ENCODE measurements around the gene ALPI. TPM values are rescaled to one million over a fixed set of nuclear protein-coding genes. Genes with fewer than 3 reads are reported as not detected.

Gene ALPI
- total RNA-seq, 1 experiment from 2014 or later: not detected

DNA sequence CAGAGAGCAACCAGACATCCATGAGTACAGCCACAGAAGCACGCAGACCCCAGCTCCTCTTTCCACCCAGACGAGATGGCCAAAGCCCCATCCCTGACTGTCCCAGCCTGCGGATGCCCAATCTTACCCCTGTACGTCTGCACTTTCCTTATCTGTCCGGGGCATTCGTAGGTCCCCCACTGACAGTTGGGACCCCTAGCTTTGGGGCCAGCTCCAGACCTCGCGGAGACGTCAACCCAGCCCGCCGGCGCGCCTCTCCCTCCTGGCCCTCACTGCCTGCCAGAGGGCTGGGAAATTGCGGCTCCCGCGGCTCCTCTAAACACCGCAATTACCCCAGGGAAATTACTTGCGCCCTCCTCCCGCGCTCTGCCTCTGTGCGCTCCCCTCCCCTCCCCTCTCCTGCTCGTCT lies 29.4 kb downstream of the ALPI start:
- no peaks in the 10 kb centered on the region for H3K4me1 ChIP-seq (ENCODE audit: control insufficient read depth in 1 of 2, insufficient read depth in 2 of 2, low read length in 2 of 2)
- H3K4me3 ChIP-seq (replicated peaks in 1 of 2; ENCODE audit: low read depth in 1 of 2, low read length in 2 of 2): no peak overlapping the region
- BruUV-seq (replicated peaks): no TSS peak
- no peaks in the 10 kb centered on the region for H4K20me1 ChIP-seq (ENCODE audit: insufficient read depth)
- DNase-seq (ENCODE audit: low read depth, low spot score): no peak
- no peaks in the 10 kb centered on the region for H3K9me3 ChIP-seq (ENCODE audit: control insufficient read depth in 1 of 2, insufficient read depth in 1 of 2, low read depth in 1 of 2, low read length in 2 of 2)
- H3K9me2 ChIP-seq (ENCODE audit: insufficient read depth): no peaks in the 10 kb centered on the region
- intact Hi-C loops (cut with micrococcal nuclease): no loop called here
- no peak overlapping the region for H2AFZ ChIP-seq (ENCODE audit: low read depth, low read length, poor library complexity, severe bottlenecking)
- ATAC-seq: no peak
- no peaks in the 10 kb centered on the region for H3K27me3 ChIP-seq (ENCODE audit: insufficient read depth, low read length)
- ChIA-PET CTCF (no interaction called here), RAD21 (ENCODE audit: low non-redundant PET in 1 of 2, low total read pairs in 2 of 2, uncharacterized antibody in 2 of 2, unreplicated experiment in 2 of 2) (no interaction called here), POLR2A (no interaction called here)
- TF ChIP-seq CEBPB (IDR thresholded peaks at IDR 0.05; ENCODE audit: low read depth): no peak
- no peak for TF ChIP-seq SIN3A (IDR thresholded peaks at IDR 0.05; ENCODE audit: low read depth)
- no peak for TF ChIP-seq EGR1 (IDR thresholded peaks at IDR 0.05; ENCODE audit: low read depth)
- no peak for TF ChIP-seq RAD21 (IDR thresholded peaks at IDR 0.05; ENCODE audit: low read depth)
- no peak for TF ChIP-seq ZFX (IDR thresholded peaks at IDR 0.05)
- TF ChIP-seq JUND (IDR thresholded peaks at IDR 0.05): no peak
- no peak for TF ChIP-seq ZNF274 (IDR thresholded peaks at IDR 0.05; ENCODE audit: low read depth, low read length)
- no peak for TF ChIP-seq EZH2phosphoT487 (IDR thresholded peaks at IDR 0.05; ENCODE audit: borderline replicate concordance)
- TF ChIP-seq SP1 (IDR thresholded peaks at IDR 0.05; ENCODE audit: low read depth): no peak
- TF ChIP-seq, protein P1, sequence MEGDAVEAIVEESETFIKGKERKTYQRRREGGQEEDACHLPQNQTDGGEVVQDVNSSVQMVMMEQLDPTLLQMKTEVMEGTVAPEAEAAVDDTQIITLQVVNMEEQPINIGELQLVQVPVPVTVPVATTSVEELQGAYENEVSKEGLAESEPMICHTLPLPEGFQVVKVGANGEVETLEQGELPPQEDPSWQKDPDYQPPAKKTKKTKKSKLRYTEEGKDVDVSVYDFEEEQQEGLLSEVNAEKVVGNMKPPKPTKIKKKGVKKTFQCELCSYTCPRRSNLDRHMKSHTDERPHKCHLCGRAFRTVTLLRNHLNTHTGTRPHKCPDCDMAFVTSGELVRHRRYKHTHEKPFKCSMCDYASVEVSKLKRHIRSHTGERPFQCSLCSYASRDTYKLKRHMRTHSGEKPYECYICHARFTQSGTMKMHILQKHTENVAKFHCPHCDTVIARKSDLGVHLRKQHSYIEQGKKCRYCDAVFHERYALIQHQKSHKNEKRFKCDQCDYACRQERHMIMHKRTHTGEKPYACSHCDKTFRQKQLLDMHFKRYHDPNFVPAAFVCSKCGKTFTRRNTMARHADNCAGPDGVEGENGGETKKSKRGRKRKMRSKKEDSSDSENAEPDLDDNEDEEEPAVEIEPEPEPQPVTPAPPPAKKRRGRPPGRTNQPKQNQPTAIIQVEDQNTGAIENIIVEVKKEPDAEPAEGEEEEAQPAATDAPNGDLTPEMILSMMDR (IDR thresholded peaks at IDR 0.05 in 2 of 3, conservative IDR thresholded peaks at IDR 0.05 in 1 of 3; ENCODE audit: borderline replicate concordance in 1 of 3, insufficient read depth in 1 of 3, low read depth in 2 of 3, low read length in 2 of 3): no peak
- no peak for TF ChIP-seq TCF7L2 (IDR thresholded peaks at IDR 0.05; ENCODE audit: borderline replicate concordance, extremely low read depth, insufficient read depth, insufficient read length)
- no peak for TF ChIP-seq POLR2AphosphoS5 (IDR thresholded peaks at IDR 0.05; ENCODE audit: low read depth, low read length)
- TF ChIP-seq, protein P2, sequence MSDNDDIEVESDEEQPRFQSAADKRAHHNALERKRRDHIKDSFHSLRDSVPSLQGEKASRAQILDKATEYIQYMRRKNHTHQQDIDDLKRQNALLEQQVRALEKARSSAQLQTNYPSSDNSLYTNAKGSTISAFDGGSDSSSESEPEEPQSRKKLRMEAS (IDR thresholded peaks at IDR 0.05): no peak
- TF ChIP-seq, protein P3, sequence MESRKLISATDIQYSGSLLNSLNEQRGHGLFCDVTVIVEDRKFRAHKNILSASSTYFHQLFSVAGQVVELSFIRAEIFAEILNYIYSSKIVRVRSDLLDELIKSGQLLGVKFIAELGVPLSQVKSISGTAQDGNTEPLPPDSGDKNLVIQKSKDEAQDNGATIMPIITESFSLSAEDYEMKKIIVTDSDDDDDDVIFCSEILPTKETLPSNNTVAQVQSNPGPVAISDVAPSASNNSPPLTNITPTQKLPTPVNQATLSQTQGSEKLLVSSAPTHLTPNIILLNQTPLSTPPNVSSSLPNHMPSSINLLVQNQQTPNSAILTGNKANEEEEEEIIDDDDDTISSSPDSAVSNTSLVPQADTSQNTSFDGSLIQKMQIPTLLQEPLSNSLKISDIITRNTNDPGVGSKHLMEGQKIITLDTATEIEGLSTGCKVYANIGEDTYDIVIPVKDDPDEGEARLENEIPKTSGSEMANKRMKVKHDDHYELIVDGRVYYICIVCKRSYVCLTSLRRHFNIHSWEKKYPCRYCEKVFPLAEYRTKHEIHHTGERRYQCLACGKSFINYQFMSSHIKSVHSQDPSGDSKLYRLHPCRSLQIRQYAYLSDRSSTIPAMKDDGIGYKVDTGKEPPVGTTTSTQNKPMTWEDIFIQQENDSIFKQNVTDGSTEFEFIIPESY (IDR thresholded peaks at IDR 0.05; ENCODE audit: extremely low read depth, insufficient replicate concordance, low read length): no peak
- no peak for TF ChIP-seq POLR2A (IDR thresholded peaks at IDR 0.05; ENCODE audit: borderline replicate concordance, extremely low read depth, insufficient read depth, insufficient read length)
- TF ChIP-seq, protein P4, sequence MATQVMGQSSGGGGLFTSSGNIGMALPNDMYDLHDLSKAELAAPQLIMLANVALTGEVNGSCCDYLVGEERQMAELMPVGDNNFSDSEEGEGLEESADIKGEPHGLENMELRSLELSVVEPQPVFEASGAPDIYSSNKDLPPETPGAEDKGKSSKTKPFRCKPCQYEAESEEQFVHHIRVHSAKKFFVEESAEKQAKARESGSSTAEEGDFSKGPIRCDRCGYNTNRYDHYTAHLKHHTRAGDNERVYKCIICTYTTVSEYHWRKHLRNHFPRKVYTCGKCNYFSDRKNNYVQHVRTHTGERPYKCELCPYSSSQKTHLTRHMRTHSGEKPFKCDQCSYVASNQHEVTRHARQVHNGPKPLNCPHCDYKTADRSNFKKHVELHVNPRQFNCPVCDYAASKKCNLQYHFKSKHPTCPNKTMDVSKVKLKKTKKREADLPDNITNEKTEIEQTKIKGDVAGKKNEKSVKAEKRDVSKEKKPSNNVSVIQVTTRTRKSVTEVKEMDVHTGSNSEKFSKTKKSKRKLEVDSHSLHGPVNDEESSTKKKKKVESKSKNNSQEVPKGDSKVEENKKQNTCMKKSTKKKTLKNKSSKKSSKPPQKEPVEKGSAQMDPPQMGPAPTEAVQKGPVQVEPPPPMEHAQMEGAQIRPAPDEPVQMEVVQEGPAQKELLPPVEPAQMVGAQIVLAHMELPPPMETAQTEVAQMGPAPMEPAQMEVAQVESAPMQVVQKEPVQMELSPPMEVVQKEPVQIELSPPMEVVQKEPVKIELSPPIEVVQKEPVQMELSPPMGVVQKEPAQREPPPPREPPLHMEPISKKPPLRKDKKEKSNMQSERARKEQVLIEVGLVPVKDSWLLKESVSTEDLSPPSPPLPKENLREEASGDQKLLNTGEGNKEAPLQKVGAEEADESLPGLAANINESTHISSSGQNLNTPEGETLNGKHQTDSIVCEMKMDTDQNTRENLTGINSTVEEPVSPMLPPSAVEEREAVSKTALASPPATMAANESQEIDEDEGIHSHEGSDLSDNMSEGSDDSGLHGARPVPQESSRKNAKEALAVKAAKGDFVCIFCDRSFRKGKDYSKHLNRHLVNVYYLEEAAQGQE (IDR thresholded peaks at IDR 0.05; ENCODE audit: low read depth): no peak
- TF ChIP-seq CBX3 (IDR thresholded peaks at IDR 0.05; ENCODE audit: low read depth): no peak
- no peak for TF ChIP-seq FOSL1 (IDR thresholded peaks at IDR 0.05; ENCODE audit: low read depth)
- TF ChIP-seq ELF1 (IDR thresholded peaks at IDR 0.05; ENCODE audit: borderline replicate concordance, low read depth): no peak
- H3K9ac ChIP-seq (ENCODE audit: low read length): no peak overlapping the region
- H3K4me2 ChIP-seq (ENCODE audit: low read length): no peak overlapping the region
- no peaks in the 10 kb centered on the region for H3K79me2 ChIP-seq (ENCODE audit: insufficient read depth, low read length)
- H3K36me3 ChIP-seq (ENCODE audit: control insufficient read depth in 1 of 2, insufficient read depth in 2 of 2, low read length in 2 of 2): no peaks in the 10 kb centered on the region
- H3K27ac ChIP-seq (ENCODE audit: low read depth, low read length): no peak overlapping the region

Measured in HCT116 (cell line).